Measurements from ENCODE around the gene NEO1.

DNA sequence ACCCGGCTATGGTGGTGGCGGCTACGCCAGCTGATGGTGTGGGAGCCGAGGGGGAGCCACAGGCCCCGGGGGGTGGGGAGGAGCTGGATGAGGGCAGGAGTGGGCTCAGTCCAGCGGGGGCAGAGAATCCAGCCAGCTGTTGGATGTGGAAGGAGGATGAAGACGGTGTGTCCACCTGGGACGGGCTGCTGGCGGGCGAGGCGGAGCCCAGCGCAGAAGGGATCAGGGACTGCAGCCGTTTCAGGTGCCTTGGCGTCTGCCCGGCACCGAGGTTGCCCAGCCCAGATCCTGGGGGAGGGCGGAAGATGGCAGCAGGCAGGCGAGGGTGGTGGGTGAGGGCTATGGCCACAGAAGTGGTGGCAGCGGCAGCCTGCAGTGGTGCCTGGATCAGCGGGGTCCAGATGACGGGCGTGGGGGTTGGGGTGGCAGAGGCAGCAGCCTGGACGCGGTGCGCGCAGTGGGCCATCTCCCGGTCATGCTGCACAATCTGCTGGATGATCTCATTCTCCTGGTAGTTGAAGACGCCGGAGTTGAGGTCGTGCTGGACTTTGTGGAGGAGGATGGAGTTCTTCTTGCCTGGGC, 271.2 kb downstream of the NEO1 start:
- TF ChIP-seq, protein P1, sequence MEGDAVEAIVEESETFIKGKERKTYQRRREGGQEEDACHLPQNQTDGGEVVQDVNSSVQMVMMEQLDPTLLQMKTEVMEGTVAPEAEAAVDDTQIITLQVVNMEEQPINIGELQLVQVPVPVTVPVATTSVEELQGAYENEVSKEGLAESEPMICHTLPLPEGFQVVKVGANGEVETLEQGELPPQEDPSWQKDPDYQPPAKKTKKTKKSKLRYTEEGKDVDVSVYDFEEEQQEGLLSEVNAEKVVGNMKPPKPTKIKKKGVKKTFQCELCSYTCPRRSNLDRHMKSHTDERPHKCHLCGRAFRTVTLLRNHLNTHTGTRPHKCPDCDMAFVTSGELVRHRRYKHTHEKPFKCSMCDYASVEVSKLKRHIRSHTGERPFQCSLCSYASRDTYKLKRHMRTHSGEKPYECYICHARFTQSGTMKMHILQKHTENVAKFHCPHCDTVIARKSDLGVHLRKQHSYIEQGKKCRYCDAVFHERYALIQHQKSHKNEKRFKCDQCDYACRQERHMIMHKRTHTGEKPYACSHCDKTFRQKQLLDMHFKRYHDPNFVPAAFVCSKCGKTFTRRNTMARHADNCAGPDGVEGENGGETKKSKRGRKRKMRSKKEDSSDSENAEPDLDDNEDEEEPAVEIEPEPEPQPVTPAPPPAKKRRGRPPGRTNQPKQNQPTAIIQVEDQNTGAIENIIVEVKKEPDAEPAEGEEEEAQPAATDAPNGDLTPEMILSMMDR (IDR thresholded peaks at IDR 0.05; ENCODE audit: low read length): no peak
- TF ChIP-seq EZH2 (IDR thresholded peaks at IDR 0.05; ENCODE audit: borderline replicate concordance, low read length): no peak

Measured in OCI-LY1 (cell line).